ENCODE measurements around the gene PCDHA4. TPM values are rescaled to one million over a fixed set of nuclear protein-coding genes. Genes with fewer than 3 reads are reported as not detected.
"Not testable (repeated sequence)": the region's sequence is repeated elsewhere in the genome, so short reads cannot be mapped to it uniquely, and the experiment has no call there.

The PCDHA4 gene
- total RNA-seq, 2 donors from 2014 or later: 0.78 to 0.81 TPM

- ATAC-seq (ENCODE audit: insufficient number of reproducible peaks, low FRiP score, low read depth) (no peak), DNase-seq (ENCODE audit: low spot score) (no peak)
- H3K4me1 ChIP-seq (ENCODE audit: control insufficient read depth in 1 of 2, low read depth in 2 of 2): no peaks in the 10 kb centered on the region
- H3K4me3 ChIP-seq: no peak overlapping the region
- H3K27ac ChIP-seq: no peak overlapping the region
- no peaks in the 10 kb centered on the region for H3K27me3 ChIP-seq (replicated peaks; ENCODE audit: insufficient read depth)
- no peak for TF ChIP-seq CTCF (IDR thresholded peaks at IDR 0.05)
- H3K9me3 ChIP-seq: peaks cover 43% of the 10 kb centered on the region
- H3K36me3 ChIP-seq: no peaks in the 10 kb centered on the region
Observed at GRCh38 chr5:140835622-140836510, 29.0 kb downstream of the PCDHA4 start.

GRCh38 chr5:140840978-140841962 is 34.4 kb downstream of the PCDHA4 start, which contains the start of gene PCDHA8:
TSS of gene PCDHA8 (plus strand) at chr5:140841187. CDS start at chr5:140841322, 135 bp downstream.
- H3K36me3 ChIP-seq: no peaks in the 10 kb centered on the region
- H3K27ac ChIP-seq: no peak within 1 kb of the TSS
- H3K27me3 ChIP-seq (replicated peaks; ENCODE audit: insufficient read depth): no peaks in the 10 kb centered on the region
- no peaks in the 10 kb centered on the region for H3K4me1 ChIP-seq (ENCODE audit: control insufficient read depth in 1 of 2, low read depth in 2 of 2)
- H3K4me3 ChIP-seq: no peak within 1 kb of the TSS
- ATAC-seq (ENCODE audit: insufficient number of reproducible peaks, low FRiP score, low read depth): no peak
- DNase-seq (ENCODE audit: low spot score): no peak
- TF ChIP-seq CTCF (IDR thresholded peaks at IDR 0.05): no peak
- peaks cover 37% of the 10 kb centered on the region for H3K9me3 ChIP-seq

- DNase-seq (ENCODE audit: low spot score) (no peak), ATAC-seq (ENCODE audit: insufficient number of reproducible peaks, low FRiP score, low read depth) (no peak)
- H3K27ac ChIP-seq: no peak overlapping the region
- H3K4me1 ChIP-seq (ENCODE audit: control insufficient read depth in 1 of 2, low read depth in 2 of 2): no peaks in the 10 kb centered on the region
- H3K9me3 ChIP-seq: peaks cover 34% of the 10 kb centered on the region
- no peaks in the 10 kb centered on the region for H3K36me3 ChIP-seq
- TF ChIP-seq CTCF (IDR thresholded peaks at IDR 0.05): no peak
- H3K4me3 ChIP-seq: no peak overlapping the region
- no peaks in the 10 kb centered on the region for H3K27me3 ChIP-seq (replicated peaks; ENCODE audit: insufficient read depth)
Observed at GRCh38 chr5:140842798-140843733, 36.2 kb downstream of the PCDHA4 start.

- not testable (repeated sequence) for ATAC-seq (ENCODE audit: insufficient number of reproducible peaks, low FRiP score, low read depth); H3K36me3 ChIP-seq; DNase-seq (ENCODE audit: low spot score); H3K27ac ChIP-seq; H3K4me3 ChIP-seq; H3K27me3 ChIP-seq (replicated peaks; ENCODE audit: insufficient read depth); H3K4me1 ChIP-seq (ENCODE audit: control insufficient read depth in 1 of 2, low read depth in 2 of 2)
- peaks cover 21% of the 10 kb centered on the region for H3K9me3 ChIP-seq
Observed at GRCh38 chr5:140848139-140849102, 41.6 kb downstream of the PCDHA4 start, which contains the start of gene PCDHA9. TSS of gene PCDHA9 (plus strand) at chr5:140848382. CDS start at chr5:140848496, 114 bp downstream.

- not testable (repeated sequence) for H3K27me3 ChIP-seq (replicated peaks; ENCODE audit: insufficient read depth); H3K27ac ChIP-seq; DNase-seq (ENCODE audit: low spot score); H3K36me3 ChIP-seq; H3K4me3 ChIP-seq; H3K4me1 ChIP-seq (ENCODE audit: control insufficient read depth in 1 of 2, low read depth in 2 of 2); ATAC-seq (ENCODE audit: insufficient number of reproducible peaks, low FRiP score, low read depth)
- peaks cover 15% of the 10 kb centered on the region for H3K9me3 ChIP-seq
Observed at GRCh38 chr5:140849831-140850634, 43.2 kb downstream of the PCDHA4 start.
